GM19043 (cell line): ENCODE measurements around the gene HACE1.
"Not testable (repeated sequence)": the region's sequence is repeated elsewhere in the genome, so short reads cannot be mapped to it uniquely, and the experiment has no call there.

Experiments used
- ATAC-seq: cut with Tn5 transposase; IDR thresholded peaks from one replicate; pipeline ENCODE4 v1.9.1; 2021; ENCODE audit warnings: low read depth; ENCODE audit not compliant: unreplicated experiment

The HACE1 gene, protein sequence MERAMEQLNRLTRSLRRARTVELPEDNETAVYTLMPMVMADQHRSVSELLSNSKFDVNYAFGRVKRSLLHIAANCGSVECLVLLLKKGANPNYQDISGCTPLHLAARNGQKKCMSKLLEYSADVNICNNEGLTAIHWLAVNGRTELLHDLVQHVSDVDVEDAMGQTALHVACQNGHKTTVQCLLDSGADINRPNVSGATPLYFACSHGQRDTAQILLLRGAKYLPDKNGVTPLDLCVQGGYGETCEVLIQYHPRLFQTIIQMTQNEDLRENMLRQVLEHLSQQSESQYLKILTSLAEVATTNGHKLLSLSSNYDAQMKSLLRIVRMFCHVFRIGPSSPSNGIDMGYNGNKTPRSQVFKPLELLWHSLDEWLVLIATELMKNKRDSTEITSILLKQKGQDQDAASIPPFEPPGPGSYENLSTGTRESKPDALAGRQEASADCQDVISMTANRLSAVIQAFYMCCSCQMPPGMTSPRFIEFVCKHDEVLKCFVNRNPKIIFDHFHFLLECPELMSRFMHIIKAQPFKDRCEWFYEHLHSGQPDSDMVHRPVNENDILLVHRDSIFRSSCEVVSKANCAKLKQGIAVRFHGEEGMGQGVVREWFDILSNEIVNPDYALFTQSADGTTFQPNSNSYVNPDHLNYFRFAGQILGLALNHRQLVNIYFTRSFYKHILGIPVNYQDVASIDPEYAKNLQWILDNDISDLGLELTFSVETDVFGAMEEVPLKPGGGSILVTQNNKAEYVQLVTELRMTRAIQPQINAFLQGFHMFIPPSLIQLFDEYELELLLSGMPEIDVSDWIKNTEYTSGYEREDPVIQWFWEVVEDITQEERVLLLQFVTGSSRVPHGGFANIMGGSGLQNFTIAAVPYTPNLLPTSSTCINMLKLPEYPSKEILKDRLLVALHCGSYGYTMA

DNA sequence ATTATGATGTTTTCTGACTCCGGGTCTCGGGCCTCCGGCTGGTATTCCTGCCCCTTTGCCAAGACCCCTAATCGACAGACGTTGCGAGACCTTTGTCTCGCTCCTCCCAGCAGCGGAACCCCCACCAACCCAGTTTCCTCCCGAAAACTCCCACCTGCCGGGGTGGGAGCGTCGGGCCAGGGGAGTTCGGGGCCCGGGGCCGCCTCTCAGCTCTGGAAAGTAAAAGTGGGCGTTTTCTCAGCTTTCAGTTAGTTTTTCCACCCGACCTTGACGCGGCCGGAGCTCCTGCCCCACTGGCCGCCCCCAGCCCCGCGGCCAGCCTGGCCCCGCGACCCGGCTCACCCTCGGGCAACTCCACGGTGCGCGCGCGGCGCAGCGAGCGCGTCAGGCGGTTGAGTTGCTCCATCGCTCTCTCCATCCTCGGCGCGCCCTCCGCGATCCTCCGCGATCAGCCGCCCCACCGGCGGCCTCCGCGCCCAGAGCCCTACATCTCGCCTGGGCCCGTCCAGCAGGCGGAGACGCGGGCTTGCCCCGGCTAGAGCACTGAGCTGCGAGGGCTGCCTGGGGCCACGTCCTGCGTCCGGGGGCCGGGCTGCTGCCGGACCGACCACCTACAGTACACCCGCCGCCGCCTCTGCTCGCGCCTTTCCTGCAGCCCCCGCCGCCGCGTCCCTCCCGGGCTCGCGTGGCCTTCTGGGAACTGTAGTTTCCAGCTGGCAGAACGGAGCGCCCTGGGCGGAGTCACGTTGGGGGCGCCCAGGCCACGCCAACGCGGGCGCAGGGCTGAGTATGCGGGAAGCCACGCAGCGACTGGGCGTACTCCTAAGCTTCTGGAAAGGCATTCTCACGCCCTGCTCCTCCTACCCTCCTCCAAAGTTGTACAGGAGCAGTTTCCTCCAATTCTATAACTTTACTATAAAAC lies at the start of gene HACE1:
Gene HACE1, minus strand, starts transcription at position 695 of the 922 bp plus-strand sequence. Its CDS starts 277 bp downstream, at position 418.
- peak; percentile 97 for ATAC-seq

DNA sequence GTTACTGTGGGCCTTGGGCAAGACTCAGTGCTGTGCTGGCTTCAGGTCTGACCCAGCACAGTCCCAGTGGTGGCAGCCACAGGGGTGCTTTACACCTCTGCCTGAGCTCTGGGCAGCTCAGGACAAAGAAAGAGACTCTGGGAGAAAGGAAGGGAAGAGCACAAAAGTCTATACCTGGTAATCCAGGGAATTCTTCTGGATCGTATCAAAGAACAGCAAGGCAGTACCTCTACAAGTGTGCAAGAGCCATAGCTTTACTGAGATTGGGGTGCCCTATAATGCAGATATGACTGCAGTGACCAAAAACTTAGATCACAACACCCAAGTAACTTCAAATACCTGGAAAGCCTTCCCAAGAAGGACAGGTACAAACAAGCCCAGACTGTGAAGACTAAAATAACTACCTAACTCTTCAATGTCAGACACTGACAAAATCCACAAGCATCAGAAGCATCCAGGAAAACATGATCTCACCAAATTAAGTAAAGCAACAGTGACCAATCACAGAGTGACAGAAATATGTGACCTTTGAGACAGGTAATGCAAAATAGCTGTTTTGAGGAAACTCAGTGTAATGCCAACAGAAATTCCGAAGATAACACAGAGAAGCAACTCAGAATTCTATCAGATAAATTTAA lies 49.3 kb upstream of the HACE1 start:
- no peak for ATAC-seq

DNA sequence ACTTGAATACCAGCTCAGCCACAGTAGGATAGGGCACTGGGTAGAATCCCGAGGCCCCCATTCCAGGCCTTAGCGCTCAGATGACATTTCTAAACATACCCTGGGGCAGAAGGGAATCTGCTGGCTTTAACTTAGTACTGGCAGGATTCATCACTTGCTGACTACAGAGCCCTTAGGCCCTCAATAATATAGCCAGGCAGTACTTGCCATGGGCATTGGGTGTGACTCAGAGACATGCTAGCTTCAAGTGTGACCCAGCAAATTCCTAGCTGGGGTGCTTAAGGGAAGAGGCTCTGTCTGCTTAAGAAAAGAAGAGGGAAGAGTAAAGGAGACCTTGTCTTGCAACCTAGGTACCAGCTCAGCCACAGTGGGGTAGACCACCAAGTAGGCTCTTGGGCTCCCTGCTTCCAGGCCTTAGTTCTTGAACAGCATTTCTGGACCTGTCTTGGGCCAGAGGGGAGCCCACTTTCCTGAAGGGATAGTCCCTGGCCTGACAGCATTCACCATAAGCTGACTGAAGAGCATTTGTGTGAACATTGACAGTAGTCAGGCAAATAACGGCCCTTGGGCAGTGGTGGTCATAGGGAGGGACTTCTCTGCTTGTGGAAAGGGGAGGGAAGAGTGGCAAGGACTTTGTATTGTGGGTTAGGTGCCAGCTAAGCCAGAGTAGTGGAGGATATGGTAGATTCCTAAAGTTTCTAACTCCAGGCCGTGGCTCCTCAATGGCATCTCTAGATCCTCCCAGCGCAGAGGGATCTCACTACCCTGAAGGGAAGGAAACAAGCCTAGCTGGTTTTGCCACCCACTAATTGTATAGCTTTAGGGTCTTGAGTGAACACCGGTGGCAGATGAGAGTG lies 48.5 kb upstream of the HACE1 start:
- no peak for ATAC-seq

DNA sequence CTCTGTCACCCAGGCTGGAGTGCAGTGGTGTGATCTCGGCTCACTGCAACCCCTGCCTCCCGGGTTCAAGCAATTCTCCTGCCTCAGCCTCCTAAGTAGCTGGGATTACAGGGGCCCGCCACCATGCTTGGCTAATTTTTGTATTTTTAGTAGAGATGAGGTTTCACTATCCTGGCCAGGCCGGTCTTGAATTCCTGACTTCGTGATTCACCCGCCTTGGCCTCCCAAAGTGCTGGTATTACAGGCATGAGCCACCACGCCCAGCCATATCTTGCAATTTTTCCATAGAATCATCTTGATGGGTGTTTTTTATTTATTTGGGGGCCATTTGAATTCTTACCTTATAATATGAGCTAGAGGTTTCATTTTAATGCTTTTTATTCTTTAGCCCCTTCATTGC lies 39.2 kb upstream of the HACE1 start:
- not testable (repeated sequence) for ATAC-seq

DNA sequence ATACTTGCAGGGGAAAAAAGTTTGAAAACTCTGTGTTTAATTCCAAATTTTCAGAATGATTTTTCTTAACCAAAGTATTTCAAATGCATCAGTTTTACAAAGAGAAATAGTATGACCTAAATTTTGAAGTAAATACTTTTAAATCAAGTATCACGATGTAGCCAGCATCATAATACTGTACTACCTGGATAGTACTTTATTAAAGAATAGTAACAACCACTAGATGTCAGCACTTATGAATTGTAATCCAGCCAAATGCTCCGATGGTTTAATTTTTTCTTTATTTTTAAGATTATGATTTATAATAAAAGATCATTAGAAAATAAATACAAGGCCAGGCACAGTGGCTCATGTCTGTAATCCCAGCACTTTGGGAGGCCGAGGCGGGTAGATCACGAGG lies 37.2 kb upstream of the HACE1 start:
- ATAC-seq = no peak

DNA sequence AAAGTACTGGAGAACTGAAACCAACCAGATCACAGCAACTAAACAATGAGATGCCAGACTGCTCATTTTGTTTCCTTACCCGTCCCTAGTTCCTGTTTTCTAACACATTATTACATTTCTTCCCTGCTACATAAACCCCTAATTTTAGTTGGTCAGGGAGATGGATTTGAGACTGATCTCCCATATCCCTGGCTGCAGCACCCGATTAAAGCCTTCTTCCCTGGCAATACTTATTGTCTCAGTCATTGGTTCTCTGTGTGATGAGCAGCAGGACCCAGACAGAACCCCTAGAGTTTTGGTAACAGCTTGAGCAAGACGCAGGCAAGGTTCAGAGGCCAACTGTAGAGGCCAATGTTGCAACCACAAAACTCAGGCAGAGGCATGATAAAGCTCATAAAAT lies 28.3 kb upstream of the HACE1 start:
- ATAC-seq = no peak

DNA sequence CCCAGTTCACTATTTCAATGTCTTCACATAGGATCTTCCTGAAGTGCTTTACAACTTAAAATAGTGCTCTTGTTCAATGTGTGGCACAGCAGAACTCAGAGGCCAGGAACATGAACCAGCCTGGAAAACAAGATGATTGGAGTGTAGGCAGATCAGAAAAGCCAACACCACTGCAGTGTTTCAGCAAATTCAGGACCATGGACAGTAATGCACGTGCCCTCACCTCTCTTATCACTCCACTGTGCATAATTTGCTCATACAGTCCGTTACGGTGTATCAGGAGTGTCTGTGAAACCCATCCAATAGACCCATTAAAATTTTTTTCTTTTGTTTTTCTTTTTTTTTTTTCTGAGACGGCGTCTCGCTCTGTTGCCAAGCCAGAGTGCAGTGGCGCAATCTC lies 27.6 kb upstream of the HACE1 start:
- ATAC-seq = no peak

DNA sequence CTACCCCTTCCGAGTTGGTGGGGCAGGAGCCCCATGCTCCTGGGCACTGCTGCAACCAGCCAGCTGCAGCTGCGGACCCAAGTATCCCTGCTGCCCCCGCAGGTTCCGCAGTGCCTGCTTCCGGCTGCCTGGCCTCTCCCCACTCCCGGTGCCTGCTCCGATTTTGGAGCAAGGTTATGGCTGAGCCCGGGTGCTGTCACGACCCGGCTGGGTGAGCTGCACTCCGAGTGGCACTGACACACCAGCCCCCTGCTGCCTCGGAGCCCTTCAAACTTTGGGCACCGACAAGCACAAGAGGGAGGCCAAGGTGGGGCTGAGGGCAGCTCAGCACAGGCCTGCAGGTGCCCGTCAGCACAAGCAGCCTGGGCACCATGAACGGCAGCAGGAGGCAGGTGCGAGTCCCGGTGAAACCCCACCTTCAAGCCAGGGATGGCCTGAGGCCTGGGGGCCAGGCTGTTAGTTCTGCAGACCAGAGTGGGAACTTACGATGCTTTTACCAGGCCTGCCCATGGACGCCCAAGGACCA lies 25.9 kb upstream of the HACE1 start:
- no peak for ATAC-seq

DNA sequence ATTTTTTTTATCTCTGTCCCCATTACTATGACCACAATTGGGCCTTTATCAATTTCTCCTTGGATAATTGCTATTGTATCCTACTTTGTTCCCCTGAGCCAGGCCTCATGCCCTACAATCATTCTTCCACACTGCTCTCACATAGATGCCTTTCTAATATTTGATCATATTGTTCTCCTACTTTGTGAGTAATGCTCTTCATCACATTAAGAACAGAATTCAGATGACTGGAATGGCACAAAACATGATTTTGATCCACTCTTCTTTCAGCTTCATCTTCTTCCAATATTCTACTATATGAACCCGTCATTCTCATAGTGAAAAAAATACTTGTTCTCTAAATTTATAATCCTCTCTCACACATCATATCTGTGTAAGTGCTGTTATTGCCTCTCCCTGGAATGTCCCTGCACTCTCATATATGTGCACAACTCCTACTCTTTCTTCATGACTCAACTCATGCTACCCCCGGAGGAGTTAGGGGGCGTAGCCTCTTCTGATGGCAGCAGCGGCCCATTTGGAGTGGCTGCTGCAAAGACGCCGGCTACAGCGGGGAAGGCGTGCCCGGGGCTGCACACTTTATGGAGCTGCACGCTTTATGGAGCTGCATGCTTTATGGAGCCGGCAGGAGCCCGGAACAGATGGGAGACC lies 25.3 kb upstream of the HACE1 start:
- no peak for ATAC-seq

DNA sequence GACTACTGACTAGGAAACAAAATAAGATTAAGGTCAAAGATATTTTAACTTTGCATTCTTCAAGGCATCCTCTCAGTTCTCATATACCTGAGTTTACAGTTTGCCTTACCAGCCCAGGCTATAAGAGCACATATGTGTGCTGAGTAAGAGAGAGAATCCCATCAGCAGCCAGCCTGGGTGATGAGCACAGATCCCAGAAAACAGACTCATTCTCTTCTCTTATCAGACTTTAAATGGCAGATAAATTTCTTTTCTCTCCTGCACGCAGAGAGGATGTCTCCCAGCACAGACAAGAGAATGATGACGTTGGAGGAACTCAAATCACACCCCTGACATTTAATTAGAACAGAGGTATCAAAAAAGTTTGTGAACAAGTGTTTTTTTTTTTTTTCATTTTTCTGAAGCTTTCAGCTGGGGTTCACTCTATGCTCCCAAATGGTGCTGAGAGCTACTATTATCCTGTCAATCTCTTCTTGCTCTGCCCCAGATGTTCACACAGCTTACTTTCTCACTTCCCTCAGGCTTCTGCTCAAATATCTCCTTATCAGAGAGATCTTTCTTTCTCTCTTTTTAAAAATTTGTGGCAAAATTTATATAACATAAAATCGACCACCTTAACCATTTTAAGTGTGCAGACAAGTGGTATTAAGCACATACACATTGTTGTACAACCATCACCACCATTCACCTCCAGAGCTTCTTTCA lies 22.4 kb upstream of the HACE1 start:
- no peak for ATAC-seq

DNA sequence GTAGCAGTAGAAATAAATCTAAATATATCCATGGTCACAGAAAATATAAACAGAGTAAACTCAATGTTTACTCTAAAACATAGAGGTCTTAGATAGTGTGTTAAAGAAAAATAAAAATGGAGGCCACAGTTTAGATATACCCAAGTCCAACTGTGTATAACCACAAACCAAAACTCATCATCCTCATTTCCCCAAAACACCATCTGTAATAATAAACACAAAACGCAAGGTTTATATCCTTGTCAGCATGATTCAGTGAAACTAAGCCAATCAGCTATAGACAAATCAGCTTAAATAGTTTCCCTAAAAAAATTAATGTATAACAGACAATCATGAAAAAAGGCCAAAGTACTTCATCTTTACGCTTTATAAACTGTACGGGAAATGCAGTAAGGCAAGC lies 2.7 kb upstream of the HACE1 start:
- no peak for ATAC-seq

DNA sequence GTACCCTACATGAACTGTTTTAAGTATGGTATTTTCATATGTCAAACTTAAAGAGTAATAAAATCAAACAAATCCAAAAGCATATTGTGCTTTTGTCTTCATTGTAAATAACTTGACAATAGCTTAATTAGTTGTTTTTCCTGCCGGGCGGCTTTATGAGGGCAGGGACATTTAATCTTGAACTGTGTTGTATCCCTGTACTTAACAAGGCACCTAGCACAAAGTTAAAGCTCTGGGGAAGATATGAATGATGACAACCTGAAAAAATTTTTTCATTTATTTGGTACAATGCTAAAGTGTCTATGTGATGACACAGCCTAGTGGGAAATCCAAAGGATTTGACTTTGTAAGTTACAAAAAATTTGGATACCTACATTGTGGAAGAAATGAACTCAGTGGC lies 502 bp upstream of the HACE1 start:
- ATAC-seq = no peak

DNA sequence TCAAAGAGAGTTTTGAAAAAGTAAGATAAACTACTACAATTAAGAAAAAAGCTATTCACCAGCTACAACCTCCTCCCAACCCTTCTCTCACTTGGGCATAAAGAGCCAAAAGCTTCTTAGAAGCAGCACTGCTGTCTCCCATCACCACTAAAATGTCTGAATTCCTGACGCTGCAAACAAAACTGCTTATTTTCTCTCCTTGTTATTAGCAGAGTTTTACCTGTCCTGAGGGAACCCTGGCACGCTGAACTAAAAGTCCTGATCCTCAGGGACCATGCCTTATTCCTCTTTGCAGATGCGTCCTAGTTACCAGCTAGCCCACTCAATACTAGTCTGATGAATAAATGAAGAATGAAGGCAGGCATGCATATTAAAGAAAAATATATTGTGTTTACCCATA lies 1.1 kb downstream of the HACE1 start:
- ATAC-seq = no peak

DNA sequence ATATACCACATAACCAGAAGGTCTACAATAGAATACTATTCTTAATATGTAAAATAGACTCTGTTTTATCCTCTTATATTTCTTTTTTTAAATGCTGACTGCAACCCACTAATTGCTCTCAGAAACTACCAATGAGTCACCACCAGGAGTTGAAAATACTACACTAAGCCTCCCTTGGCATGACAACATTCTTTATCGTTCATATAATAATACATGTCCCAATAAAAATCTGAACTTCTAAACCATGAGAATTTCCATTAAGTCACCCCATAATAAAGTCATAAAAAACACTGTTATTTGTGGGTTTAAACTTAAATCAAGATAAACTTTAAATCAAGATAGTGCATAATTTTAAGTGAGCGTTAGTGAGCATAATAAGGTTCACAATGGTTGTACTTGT lies 4.2 kb downstream of the HACE1 start:
- ATAC-seq = no peak

DNA sequence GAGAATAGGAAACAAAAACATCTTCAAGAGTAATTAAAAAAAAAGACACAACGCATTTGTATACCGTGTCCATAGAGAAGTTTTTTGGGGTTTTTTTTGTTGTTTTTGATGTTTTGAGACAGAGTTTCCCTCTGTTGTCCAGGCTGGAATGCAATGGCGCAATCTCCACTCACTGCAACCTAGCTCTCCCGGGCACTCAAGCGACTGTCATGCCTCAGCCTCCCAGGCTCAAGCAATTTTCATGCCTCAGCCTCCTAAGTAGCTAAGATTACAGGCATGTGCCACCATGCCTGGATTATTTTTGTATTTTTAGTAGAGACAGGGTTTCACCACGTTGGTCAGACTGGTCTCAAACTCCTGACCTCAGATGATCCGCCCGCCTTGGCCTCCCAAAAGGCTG lies 12.0 kb downstream of the HACE1 start:
- not testable (repeated sequence) for ATAC-seq

DNA sequence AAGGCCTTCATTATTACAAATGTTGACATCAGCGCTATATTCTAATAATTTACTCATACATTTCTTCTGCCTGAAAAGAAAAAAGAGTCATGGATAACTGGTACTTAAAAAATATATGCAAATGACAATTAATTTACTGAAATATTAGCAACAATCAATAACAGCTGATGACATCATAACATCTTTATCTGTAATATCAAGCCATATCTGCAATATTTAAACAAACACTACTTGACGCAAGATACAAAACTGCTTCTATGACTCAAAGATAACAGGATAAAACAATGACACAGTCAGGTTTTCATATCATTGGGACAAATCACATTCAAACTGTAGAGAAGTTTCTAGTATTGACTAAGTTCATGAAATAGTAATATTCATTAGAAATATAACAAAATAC lies 16.5 kb downstream of the HACE1 start:
- no peak for ATAC-seq

DNA sequence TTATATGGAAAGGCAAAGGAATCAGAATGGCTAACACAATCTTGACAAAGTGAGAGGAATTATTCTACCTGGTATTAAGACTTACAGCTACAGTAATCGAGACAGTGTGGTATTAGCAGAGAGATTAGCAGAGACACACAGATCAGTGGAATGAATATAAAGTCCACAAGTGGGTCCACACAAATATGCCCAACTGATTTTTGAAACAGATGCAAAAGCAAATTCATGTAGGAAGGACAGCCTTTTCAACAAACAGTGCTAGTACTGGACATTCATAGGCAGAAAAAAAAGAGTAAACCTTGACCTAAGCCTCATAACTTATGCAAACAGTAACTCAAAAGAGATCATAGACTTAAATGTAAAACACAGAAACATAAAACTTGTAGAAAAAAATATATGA lies 22.6 kb downstream of the HACE1 start:
- no peak for ATAC-seq

DNA sequence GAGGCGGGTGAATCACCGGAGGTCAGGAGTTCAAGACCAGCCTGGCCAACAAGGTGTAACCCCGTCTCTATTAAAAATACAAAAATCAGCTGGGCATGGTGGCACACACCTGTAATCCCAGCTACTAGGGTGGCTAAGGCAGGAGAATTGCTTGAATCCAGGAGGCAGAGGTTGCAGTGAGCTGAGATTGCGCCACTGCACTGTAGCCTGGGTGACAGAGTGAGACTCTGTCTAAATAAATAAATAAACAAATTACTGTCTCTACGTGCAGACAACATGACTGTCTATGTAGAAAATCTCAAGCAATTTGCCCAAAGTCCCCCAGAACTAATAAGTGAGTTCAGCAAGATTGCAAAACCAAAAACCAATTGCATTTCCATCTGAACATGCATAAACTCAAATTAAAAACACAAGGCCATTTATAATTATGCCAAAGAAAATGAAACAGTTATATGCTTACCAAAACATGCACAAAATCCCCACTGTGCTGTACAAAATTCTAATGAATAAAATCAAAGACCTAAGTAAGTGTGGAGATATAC lies 23.2 kb downstream of the HACE1 start:
- ATAC-seq = not testable (repeated sequence)
